ENCODE results near the gene STRADB.

Gene STRADB

DNA sequence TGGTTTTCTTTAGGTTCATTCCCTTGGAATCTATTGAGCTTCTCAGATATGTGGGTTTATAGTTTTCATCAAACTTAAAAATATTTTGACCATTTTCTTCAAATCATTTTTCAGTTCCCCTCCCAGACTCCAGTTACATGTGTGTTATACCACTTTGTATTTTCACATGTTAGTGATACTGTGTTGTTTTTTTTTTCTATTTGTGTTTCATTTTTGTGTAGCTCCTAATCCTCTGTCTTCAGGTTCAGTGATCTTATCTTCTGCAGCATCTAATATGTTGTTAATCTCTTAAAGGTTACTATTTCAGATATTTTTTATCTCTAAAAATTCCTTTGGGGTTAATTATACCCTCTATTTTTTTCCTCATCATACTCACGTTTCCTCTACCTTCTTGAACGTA is 51.2 kb downstream of the STRADB start:
- TF ChIP-seq CTCF (IDR thresholded peaks at IDR 0.05; ENCODE audit: extremely low read depth, missing control alignments): no peak

GRCh38 chr2:201507725-201508124 is 56.2 kb downstream of the STRADB start:
- TF ChIP-seq CTCF (IDR thresholded peaks at IDR 0.05; ENCODE audit: extremely low read depth, missing control alignments): no peak
- no peak for DNase-seq (ENCODE audit: low spot score)

More for the DNA sequence above, 51.2 kb downstream of the STRADB start:
- DNase-seq (ENCODE audit: low spot score): no peak

DNA sequence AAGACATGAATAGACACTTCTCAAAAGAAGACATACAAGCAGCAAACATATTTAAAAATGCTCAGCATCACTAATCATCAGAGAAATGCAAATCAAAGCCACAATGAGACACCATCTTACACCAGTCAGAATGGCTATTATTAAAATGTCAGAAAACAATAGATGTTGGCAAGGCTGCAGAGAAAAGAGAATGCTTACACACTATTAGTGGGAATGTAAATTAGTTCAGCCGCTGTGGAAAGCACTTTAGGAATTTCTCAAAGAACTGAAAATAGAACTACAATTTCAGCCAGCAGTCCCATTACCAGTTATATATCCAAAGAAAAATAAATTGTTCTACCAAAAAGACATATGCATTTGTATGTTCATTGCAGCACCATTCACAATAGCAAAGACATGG is 61.7 kb downstream of the STRADB start:
- DNase-seq (ENCODE audit: low spot score): no peak
- no peak for TF ChIP-seq CTCF (IDR thresholded peaks at IDR 0.05; ENCODE audit: extremely low read depth, missing control alignments)

GRCh38 chr2:201515573-201516246 is 64.2 kb downstream of the STRADB start:
- no peak for TF ChIP-seq CTCF (IDR thresholded peaks at IDR 0.05; ENCODE audit: extremely low read depth, missing control alignments)
- DNase-seq (ENCODE audit: low spot score): no peak

- TF ChIP-seq CTCF (IDR thresholded peaks at IDR 0.05; ENCODE audit: extremely low read depth, missing control alignments): no peak
- no peak for DNase-seq (ENCODE audit: low spot score)
These were observed 65.6 kb downstream of the STRADB start for GRCh38 chr2:201517094-201517493.

GRCh38 chr2:201520201-201520600 is 68.7 kb downstream of the STRADB start:
- TF ChIP-seq CTCF (IDR thresholded peaks at IDR 0.05; ENCODE audit: extremely low read depth, missing control alignments): no peak
- no peak for DNase-seq (ENCODE audit: low spot score)

DNA sequence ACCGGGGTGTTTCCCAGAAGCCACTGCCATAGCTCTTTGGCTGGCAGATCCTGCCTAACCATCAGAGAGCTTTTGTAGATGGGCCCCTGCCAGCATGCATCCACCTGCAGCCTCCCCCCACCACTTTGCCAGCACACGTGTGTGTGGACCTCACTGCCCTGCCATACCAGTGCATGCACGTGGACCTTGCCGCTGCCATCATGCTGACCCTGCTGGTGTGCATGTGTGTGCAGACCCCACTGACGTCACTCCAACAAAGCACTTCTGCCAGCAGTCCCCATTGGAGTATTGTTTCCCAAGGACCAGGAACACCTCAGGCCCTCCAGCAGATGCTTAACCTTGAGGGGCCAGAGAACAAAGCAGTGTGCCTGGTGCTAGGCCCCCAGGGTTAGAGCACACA is 71.4 kb downstream of the STRADB start:
- TF ChIP-seq CTCF (IDR thresholded peaks at IDR 0.05; ENCODE audit: extremely low read depth, missing control alignments): no peak
- DNase-seq (ENCODE audit: low spot score): no peak
